ES-I3 (cell line): ENCODE results near the gene WNT3A.

ENCODE experiments used
- H3K36me3 ChIP-seq: 2 replicates; pipeline ENCODE4 v1.6.1; 2013; ENCODE audit warnings: mild to moderate bottlenecking, low read length, control low read depth, moderate library complexity; ENCODE audit not compliant: insufficient read depth
- H3K4me1 ChIP-seq: 2 replicates; pipeline ENCODE4 v1.6.1; 2013; ENCODE audit warnings: mild to moderate bottlenecking, control low read depth, low read length; ENCODE audit not compliant: insufficient read depth
- H3K9ac ChIP-seq: 2 replicates; pipeline ENCODE4 v1.6.1; 2013; ENCODE audit warnings: low read depth, mild to moderate bottlenecking, low read length, moderate library complexity
- H3K9me3 ChIP-seq: 2 replicates; pipeline ENCODE4 v1.6.1; 2013; ENCODE audit warnings: mild to moderate bottlenecking, low read length, moderate library complexity; ENCODE audit not compliant: control insufficient read depth, insufficient read depth

WNT3A gene

DNA sequence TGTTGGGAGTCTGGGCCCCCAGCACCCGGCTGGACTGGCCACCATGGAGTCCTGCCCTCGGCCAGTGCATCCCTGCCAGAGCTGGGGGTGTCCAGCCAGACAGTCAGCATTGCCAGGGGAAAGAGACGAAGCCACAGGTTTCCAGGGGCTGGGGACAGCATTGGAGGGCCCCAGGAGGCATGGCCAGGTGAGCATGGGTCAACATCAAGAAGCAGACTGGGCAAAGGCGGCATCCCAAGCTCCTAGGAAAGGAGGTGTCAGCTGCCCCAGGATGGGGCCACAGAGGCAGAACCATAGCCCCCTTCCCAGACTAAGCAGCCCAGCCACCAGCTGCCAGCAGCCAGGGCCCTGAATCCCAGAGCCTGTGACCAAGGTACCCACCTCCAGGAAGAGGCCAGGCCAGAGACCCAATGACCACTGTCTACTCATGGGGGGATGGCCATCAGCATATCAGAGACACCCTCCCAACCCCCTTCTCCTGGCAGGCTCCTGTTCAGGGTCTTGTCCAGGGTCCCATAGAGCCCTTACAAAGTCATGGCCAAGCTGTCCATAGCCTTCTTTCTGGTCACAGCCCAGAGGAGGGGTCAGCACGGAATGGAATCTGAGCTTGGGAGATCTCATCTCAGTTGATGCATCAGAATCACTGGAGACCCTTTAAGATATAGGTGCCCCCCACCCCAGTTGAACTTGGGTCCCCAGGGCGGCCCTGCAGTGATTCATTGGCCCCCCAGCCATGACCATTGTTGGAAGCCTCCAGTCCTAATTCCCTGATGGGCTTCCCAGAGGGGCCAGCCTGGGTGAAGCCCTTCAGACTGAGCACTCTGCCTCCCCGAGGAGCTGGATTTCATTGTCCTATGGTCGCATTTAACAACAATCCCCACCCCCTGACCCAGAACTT, 32.5 kb downstream of the WNT3A start:
- Histone ChIP-seq H3K4me1 (peaks cover 8% of the 10 kb centered on the region; the same call in 1 of the 2 replicates), H3K9ac (no peak overlapping the region), H3K9me3 (no peaks in the 10 kb centered on the region), H3K36me3 (no peaks in the 10 kb centered on the region)

DNA sequence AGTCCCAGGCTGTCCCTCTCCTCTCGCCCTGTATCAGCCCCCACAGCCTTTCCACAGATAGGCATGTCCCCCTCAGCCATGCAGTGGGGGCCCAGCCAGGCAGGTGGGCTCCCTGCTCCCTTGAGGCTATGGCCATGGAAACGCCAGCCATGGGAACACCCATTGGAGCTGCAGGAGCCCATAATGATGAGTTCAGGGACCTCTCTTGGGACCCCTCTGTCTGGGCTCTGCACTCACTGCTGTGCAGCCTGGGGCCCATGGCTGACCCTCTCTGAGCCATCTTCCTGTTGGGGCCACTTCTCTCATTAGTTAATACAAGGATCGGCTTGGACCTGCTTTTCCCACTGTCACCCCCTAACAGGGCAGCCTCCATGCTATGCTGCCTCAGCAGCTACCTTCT, 33.2 kb downstream of the WNT3A start:
- no peak overlapping the region for H3K9ac ChIP-seq
- no peaks in the 10 kb centered on the region for H3K36me3 ChIP-seq

DNA sequence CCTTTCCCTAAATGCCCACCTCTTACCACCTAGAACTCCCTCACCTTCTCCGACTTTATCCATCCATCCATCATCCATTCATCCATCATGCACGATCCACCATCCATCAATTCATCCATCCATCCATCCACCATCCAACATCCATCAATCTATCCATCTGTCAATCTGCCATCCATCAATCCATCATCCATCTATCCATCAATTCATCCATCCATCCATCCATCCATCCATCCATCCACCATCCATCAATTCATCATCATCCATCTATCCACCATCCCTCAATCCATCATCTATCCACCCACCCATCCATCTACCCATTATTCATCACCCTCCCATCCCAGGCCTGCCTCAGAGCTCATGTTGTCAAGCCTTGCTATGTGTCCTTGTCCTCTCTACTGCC, 34.5 kb downstream of the WNT3A start:
- no peaks in the 10 kb centered on the region for H3K36me3 ChIP-seq
- no peaks in the 10 kb centered on the region for H3K9me3 ChIP-seq
- peaks cover under 1% of the 10 kb centered on the region; the same call in 1 of the 2 replicates for H3K4me1 ChIP-seq
- no peak overlapping the region for H3K9ac ChIP-seq

More for the DNA sequence above, 33.2 kb downstream of the WNT3A start:
- H3K9me3 ChIP-seq = no peaks in the 10 kb centered on the region
- H3K4me1 ChIP-seq = peaks cover 8% of the 10 kb centered on the region; the same call in 1 of the 2 replicates

DNA sequence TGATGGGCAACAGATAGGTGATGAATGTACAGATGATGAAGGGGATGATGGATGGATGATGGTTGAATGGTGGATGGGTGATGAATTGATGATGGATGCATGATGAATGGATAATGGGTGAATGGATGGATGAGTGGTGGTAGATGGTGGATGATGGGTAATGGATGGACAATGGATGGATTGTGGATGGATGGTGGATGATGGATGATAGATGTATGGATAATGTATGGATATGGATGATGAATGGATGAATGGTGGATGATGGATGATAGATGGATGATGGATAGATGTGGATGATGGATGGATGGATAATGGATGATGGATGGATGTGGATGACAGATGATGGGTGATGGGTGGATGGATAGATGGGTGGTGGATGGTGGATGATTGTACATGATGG, 35.7 kb downstream of the WNT3A start:
- Histone ChIP-seq H3K9ac (no peak overlapping the region), H3K9me3 (no peaks in the 10 kb centered on the region), H3K4me1 (no peaks in the 10 kb centered on the region; the same call in 1 of the 2 replicates), H3K36me3 (no peaks in the 10 kb centered on the region)

DNA sequence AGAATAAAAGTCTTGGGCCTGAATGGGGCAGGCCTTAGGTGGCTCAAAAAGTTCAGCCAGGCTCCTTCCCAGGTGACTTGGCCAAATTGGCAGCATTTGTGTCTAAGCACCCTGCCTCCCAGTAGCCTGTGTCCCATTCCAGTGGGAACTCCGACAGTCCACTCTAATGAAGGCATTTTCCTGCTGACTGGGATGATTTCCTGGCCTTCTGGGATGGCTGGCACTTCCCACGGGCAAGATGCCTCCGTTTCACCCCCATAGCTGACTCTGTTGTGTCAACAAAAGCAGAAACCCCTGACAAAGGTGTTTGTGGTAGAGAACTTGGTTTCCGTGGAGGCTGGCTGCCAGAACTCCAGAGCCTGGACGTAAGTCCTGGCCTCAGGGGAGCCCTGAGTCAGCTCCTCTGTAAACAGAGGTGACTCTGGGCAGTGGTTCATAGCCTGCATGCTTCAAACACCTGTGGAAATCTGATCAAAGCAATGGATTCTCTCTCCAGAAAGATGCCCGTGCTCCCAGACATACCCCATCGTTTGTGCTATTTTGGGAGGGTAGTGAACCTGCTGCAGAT, 36.6 kb downstream of the WNT3A start:
- Histone ChIP-seq H3K36me3 (no peaks in the 10 kb centered on the region), H3K4me1 (no peaks in the 10 kb centered on the region; the same call in 1 of the 2 replicates), H3K9me3 (no peaks in the 10 kb centered on the region)

DNA sequence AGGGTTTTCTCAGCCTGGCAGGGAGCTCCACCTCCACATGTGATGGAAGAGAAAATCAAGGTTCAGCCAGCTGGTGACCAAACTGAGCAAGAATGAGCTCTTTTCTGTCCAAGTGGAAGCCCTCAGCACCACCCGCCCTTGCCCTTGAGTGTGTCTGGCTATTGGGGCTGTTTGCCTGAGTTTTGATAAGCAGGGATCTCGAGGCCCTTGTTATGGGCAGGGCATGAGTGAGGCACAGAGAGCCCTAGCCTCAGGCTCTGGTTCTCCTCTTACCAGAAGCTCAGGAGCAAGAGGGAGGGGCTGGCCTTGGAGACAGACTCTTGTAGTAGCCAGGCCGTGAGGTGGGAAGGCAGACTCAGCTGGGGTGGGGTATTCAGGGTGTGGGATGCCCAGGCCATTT, 38.2 kb downstream of the WNT3A start:
- Histone ChIP-seq H3K4me1 (no peaks in the 10 kb centered on the region; the same call in 1 of the 2 replicates), H3K9me3 (no peaks in the 10 kb centered on the region), H3K36me3 (no peaks in the 10 kb centered on the region), H3K9ac (no peak overlapping the region)

More for the DNA sequence above, 36.6 kb downstream of the WNT3A start:
- H3K9ac ChIP-seq = no peak overlapping the region

DNA sequence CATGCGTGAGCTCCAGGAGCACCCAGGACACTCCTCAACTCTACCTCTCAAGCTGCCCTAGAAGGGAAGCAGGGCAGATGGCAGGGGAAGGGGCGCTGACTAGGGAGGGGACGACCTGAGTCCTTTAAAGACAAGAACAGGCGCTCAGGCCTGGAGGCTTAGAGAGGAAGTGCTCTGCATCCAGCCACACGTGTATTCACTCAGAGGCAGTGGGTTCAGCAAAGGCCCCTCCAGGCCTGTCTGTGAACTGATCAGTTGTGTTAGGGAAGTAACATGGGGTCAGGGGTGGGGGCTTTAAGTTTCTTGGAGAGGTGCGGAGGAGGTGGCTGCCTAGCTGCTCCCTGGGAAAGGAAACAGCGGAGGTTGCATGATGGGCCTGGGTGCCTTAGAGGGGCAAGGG, 38.6 kb downstream of the WNT3A start:
- Histone ChIP-seq H3K4me1 (no peaks in the 10 kb centered on the region; the same call in 1 of the 2 replicates), H3K9ac (no peak overlapping the region), H3K9me3 (no peaks in the 10 kb centered on the region)

DNA sequence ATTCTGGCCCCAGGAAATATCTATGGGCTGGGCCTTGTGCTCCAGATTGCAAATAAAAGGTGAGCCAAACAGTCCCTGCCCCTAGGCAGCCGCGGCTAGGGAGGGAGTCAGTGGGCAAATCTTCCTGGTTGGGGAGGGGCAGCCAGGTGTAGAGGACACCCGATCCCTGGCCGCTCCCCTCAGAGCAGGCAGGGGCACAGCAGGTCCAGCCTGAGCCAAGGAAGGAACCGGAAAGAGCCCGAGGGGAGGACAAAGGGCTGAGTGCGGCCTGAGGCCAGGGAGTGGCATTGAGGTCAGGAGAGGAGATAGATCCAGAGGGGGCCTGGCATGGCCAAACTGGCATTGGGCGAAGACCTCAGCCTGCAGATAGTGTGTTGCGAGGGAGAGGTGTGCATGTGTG, 39.1 kb downstream of the WNT3A start:
- Histone ChIP-seq H3K9me3 (no peaks in the 10 kb centered on the region), H3K9ac (no peak overlapping the region), H3K4me1 (no peaks in the 10 kb centered on the region; the same call in 1 of the 2 replicates), H3K36me3 (no peaks in the 10 kb centered on the region)

More for the DNA sequence above, 38.6 kb downstream of the WNT3A start:
- H3K36me3 ChIP-seq = no peaks in the 10 kb centered on the region

DNA sequence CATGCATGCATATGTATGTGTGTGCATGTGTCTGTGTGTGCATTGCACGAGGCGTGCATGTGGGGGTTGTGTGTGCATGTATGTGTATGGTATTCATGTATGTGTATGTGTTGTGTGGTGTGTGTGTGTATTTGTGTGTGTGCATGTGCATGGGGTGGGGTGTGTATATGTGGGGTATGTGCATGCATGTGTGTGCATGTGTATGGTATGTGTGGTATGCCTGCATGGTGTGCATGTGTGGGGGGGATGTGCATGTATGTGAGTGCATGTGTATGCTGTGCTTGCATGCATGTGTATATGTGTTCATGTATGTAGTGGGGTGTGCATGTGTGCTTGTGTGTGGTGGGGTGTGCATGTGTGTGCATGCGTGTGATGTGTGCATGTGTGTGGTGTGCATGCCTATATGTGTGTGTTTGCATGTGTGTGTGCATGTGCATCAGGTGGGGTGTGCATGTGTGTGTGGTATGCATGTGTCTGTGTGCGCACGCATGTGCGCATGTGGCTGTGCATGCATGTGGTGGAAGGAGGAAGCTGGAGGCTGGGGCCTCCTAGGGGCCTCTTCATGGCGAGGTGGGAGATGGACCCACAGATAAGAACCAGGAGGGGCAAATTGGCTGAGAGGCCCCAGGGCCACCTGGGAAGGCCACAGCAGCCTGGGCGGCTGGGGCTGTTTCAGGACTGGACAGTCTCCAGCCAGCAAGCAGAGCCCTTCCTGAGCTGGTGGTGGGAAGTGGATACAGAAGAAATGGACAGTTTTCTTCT, 39.8 kb downstream of the WNT3A start:
- H3K36me3 ChIP-seq = no peaks in the 10 kb centered on the region
- no peaks in the 10 kb centered on the region for H3K9me3 ChIP-seq
- no peak overlapping the region for H3K9ac ChIP-seq
- H3K4me1 ChIP-seq = no peaks in the 10 kb centered on the region; the same call in 1 of the 2 replicates

DNA sequence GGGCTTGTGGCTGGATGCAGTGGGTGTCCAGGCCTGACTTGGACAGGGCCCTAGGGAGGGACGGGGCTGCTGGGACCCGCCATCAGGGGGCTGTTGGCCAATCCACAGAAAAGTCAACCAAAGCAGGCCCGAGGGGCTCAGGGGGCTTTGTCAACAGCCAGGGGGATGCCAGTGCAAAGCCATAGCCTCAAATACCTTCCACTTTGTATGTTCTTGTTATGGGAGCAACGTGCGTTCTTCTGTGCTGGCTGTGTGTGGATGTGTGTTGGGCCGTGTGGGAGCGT, 40.3 kb downstream of the WNT3A start:
- Histone ChIP-seq H3K9ac (no peak overlapping the region), H3K36me3 (no peaks in the 10 kb centered on the region), H3K4me1 (no peaks in the 10 kb centered on the region; the same call in 1 of the 2 replicates), H3K9me3 (no peaks in the 10 kb centered on the region)

DNA sequence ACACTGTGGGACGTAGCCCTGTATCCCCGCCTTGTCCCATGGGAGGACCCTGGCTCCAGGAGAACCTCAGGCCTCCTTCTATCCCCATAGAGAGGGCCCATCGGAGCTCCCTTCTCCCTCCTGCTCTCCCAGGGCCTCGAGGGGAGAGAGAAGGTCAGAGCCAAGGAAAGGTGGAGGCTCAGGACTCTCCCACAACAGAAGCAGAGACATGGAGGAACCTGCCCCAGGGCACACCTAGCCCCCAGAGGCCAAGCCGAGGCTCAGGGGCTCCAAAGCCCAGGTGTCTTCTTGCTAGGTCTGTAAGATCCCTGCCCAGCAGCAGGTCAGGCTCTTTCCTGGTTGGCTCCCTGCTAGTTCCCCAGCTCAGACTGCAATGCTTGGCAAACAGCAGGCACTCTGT, 41.3 kb downstream of the WNT3A start:
- Histone ChIP-seq H3K9ac (no peak overlapping the region), H3K4me1 (no peaks in the 10 kb centered on the region; the same call in 1 of the 2 replicates), H3K9me3 (no peaks in the 10 kb centered on the region), H3K36me3 (no peaks in the 10 kb centered on the region)

DNA sequence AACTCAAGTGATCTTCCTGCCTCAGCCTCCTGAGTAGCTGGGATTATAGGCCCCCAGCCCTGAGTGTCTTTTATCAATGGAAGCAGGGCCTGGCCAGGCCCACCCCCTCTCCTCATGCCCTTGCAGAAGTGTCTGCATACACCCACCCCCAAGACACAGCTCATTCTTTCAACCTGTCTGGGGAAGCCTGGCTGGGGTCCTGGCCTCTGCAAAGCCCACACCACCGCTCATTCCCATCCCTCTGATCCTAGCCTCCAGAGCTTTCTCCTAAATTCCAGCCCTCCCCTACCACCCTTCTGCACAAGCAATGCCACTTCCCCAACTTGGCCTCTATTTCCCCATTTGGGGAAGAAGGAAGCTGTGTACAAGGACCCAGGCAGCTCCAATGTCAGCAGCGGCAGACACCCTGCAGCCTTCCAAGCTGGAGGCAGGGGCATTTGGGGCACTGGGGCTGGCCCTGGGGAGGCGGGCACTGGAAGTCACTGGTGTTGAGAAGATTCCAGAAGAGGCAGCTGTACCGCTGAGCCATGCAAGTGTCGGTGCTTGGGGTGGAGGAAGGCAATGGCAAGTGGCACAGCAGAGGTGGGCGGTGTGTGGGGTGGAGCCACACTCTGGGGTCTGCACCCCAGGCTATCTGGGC, 42.0 kb downstream of the WNT3A start:
- no peaks in the 10 kb centered on the region; the same call in 1 of the 2 replicates for H3K4me1 ChIP-seq
- H3K9me3 ChIP-seq = no peaks in the 10 kb centered on the region
- no peak overlapping the region for H3K9ac ChIP-seq
- no peaks in the 10 kb centered on the region for H3K36me3 ChIP-seq

DNA sequence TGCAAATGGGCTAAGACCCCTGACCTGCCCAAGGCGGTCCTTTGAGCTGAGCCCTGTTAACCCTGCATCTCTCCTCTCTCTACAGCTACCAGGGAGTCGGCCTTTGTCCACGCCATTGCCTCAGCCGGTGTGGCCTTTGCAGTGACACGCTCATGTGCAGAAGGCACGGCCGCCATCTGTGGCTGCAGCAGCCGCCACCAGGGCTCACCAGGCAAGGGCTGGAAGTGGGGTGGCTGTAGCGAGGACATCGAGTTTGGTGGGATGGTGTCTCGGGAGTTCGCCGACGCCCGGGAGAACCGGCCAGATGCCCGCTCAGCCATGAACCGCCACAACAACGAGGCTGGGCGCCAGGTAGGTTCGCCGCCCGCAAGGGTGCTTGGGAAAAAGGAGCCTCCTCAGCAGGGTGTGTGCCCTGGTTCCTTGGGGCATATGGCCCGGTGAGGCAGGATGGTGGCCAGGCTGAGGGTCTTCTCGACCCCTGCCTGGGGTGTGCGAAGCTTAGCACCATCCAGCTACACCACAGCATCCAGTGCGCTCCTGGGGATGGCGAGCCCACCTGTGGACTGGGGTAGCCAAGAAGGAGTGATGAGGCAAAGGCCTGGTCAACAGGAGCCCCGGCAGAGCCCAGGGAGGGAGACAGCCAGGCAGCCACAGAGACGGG, 43.9 kb downstream of the WNT3A start:
- Histone ChIP-seq H3K4me1 (no peaks in the 10 kb centered on the region), H3K9ac (no peak overlapping the region), H3K9me3 (no peaks in the 10 kb centered on the region), H3K36me3 (no peaks in the 10 kb centered on the region)
